HFF-Myc (cell line): ENCODE data around the gene SLC1A2.

ENCODE experiments used
- DNase-seq: peaks from one replicate; pipeline ENCODE4 v3.0.0-alpha.2; 2011; ENCODE audit warnings: low read depth; ENCODE audit errors: extremely low read depth
- H3K4me3 ChIP-seq: replicated peaks from 2 replicates; pipeline ENCODE4 v1.5.1; 2011; ENCODE audit warnings: low read depth, mild to moderate bottlenecking, control low read depth, low read length
- TF ChIP-seq, protein P1 (sequence below): IDR thresholded peaks from 2 replicates; pipeline ENCODE4 v1.5.1; 2012; ENCODE audit warnings: mild to moderate bottlenecking, low read depth, low read length, control low read depth; ENCODE audit errors: missing control alignments

Gene SLC1A2

DNA sequence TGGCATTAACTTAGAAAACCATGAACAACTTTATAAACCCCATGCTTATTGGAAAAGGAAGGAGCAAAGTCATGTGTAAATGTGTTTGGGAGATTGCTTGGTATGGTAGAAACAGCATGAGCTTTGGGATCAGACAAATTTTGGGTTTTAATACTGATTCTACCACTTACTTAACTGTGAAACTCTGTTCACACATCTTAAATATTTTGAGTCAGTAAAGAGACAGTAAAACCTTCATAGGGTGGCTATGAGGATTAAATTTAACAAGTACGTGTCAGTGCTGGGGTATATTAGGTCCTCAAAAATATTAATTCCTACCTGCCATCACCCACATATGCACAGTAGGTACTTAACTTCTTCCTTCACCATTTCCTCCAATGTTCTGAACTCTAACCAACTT, 183.9 kb downstream of the SLC1A2 start:
- no peak for DNase-seq
- TF ChIP-seq, protein P1, sequence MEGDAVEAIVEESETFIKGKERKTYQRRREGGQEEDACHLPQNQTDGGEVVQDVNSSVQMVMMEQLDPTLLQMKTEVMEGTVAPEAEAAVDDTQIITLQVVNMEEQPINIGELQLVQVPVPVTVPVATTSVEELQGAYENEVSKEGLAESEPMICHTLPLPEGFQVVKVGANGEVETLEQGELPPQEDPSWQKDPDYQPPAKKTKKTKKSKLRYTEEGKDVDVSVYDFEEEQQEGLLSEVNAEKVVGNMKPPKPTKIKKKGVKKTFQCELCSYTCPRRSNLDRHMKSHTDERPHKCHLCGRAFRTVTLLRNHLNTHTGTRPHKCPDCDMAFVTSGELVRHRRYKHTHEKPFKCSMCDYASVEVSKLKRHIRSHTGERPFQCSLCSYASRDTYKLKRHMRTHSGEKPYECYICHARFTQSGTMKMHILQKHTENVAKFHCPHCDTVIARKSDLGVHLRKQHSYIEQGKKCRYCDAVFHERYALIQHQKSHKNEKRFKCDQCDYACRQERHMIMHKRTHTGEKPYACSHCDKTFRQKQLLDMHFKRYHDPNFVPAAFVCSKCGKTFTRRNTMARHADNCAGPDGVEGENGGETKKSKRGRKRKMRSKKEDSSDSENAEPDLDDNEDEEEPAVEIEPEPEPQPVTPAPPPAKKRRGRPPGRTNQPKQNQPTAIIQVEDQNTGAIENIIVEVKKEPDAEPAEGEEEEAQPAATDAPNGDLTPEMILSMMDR: no peak
- H3K4me3 ChIP-seq: no peak overlapping the region

DNA sequence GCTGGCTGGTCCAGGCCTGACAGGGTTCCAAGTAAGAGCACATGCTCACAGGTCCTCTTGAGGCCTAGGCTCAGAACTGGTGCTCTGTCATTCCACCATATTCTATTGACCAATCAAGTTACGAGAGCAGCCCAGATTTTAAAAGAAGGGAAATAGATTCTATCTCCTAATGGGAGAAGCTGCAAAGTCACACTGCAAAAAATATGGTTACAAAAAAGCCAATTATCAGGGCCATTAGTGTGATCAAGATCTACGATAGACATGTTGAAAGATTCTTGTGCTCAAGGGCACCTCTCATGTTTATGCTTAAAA, 184.2 kb downstream of the SLC1A2 start:
- no peak for DNase-seq
- TF ChIP-seq, protein P1: no peak
- H3K4me3 ChIP-seq: no peak overlapping the region

DNA sequence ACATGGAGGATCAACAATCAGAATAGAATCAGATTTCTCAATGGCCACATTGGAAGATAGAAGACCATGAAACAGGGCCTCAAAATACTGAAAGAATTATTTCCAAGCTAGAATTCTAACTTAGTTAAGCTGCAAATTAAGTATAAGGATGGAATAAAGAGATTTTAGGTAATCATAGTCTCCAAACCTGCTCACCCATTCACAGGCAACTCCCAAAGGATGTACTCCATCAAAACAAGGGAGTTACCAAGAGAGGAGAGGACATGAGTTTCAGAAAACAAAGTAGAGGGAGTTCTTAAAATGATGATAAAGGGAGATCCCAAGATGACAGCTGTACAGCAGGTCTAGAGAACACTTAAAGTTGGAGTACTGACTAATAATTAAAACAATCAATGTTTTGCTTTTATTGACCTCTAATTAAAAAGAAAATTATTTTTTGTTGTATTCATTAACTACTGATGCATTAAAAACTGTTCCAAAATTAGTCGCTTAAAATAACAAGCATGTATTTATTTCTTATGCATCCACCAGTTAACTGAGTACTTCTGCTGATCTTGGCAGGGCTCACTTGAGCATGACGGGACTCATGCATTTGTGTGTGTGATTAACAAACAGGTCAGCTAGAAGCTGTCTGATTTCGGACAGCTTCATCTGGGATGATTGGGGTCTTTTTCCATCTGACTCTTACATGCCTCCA, 184.8 kb downstream of the SLC1A2 start:
- no peak overlapping the region for H3K4me3 ChIP-seq
- TF ChIP-seq, protein P1: no peak
- DNase-seq: no peak

DNA sequence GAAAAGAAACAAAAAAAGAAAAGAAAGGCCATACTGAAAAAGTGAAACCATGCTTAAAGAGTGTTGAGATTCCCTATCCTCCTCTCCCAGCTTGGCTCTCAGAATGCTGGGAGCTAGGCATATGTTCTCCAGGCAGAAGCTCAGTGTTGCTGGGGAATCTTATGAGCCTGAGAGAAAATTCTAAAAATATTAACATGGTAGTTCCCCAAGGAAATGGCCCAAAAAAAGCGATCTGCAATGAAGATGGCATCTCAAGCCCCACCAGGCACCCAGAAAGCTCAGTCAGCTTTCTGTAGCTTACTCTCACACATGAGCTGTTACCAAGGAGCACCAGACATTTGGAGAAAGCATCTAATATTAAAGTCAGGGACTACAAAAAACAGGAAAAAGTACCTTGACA, 185.8 kb downstream of the SLC1A2 start:
- no peak for DNase-seq
- TF ChIP-seq, protein P1: no peak
- H3K4me3 ChIP-seq: no peak overlapping the region

DNA sequence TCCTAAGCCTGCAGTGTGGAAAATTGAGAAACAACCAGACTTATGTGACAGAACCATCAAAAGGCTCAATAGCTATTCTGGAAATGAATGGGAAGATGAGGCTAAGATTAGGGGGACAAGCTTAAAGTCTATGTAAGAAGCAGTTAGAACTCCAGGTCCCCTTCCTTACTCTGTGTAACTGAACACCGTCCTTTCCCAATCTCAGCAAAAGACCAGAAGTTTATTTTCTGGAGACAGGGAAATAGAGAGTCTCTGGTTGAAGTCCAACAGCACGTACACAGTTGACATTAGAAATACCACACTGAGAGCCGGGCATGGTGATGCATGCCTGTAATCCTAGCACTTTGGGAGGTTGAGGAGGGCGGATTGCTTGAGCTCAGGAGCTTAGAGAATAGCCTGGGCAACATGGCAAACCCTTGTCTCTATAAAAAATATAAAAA, 186.4 kb downstream of the SLC1A2 start:
- H3K4me3 ChIP-seq: no peak overlapping the region
- TF ChIP-seq, protein P1: no peak
- no peak for DNase-seq

DNA sequence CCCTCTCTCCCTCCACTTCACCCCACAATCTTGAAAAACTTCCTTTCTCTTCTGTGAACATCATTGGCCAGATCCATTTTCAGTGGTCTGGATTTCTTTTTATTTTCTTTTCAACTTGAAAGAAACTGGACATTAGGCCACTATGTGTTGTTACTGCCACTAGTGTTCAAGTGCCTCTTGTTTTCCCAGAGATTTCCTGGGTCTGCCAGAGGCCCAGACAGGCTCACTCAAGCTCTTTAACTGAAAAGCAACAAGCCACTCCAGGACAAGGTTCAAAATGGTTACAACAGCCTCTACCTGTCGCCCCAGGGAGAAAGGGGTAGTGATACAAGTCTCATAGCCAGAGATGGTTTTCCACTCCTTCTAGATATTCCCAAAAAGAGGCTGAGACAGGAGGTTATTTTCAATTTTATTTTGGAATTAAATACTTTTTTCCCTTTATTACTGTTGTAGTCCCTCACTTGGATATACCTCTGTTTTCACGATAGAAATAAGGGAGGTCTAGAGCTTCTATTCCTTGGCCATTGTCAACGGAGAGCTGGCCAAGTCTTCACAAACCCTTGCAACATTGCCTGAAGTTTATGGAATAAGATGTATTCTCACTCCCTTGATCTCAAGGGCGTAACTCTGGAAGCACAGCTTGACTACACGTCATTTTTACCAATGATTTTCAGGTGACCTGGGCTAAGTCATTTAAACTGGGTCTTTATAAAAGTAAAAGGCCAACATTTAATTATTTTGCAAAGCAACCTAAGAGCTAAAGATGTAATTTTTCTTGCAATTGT, 188.1 kb downstream of the SLC1A2 start:
- no peak for DNase-seq
- H3K4me3 ChIP-seq: no peak overlapping the region
- TF ChIP-seq, protein P1: no peak
